GM21381 (cell line): ENCODE measurements around the gene DNAJC9.

Experiments used
- ATAC-seq: cut with Tn5 transposase; IDR thresholded peaks from one replicate; pipeline ENCODE4 v1.9.1; 2021; ENCODE audit warnings: mild to moderate bottlenecking, moderate library complexity; ENCODE audit not compliant: unreplicated experiment

DNAJC9 gene

DNA sequence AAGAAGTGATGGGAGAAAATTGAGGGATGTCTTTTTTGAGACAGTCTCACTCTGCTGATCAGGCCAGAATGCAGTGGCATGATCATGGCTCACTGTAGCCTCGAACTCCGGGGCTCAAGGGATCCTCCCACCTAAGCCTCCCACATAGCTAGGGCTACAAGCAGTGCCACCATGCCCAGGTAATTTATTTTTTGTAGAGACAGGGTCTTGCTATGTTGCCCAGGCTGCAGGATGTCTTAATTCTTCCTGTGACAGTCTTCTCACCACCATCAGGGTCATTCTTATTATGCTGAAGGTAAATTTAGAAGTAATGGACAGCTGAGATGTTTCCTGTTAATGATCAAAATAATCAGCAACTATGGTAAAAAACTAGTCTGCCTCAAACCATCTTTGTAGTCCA, 7.1 kb downstream of the DNAJC9 start:
- no peak for ATAC-seq

DNA sequence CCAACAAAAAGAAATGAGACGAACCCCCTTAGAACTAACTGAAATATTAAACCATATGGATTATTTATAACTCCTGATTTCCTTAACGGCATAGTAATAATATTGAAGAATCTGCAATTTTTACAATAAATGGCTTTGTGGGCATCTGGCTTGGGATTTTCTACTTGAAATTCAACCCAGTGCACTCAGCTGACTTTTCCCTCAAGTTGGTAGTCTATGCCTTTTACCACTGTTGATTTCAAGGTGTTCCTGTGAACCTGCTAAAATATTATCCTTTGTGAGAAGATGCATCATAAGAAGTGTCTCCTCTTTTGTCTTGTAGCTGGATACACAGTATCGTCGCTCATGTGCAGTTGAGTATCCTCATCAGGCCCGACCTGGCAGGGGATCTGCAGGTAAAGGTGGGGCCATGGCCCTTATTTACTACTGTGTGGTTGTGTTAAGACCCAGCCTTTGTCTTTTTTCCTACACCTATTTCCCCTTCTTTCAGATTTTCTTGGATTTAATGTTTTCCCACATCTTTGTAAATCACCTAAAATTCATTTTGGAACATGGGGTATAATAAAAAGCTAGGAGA, 8.0 kb downstream of the DNAJC9 start:
- no peak for ATAC-seq

DNA sequence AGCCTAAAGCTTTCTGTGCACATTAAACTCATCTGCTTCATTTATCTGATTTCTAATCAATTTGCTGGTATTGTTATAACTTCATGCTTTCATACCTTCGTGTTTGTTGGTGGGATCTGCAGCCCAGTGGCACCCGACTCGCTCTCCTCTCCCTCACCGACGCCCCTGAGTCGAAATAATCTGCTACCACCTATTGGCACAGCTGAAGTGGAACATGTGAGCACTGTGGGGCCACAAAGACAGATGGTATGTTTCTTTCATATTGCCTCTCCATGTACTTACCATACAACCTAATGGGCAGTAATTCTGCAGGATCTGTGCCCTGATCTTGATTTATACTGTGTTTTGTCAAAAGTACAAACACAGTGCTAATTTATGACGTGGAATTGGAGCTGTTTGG, 12.4 kb downstream of the DNAJC9 start:
- ATAC-seq: no peak

DNA sequence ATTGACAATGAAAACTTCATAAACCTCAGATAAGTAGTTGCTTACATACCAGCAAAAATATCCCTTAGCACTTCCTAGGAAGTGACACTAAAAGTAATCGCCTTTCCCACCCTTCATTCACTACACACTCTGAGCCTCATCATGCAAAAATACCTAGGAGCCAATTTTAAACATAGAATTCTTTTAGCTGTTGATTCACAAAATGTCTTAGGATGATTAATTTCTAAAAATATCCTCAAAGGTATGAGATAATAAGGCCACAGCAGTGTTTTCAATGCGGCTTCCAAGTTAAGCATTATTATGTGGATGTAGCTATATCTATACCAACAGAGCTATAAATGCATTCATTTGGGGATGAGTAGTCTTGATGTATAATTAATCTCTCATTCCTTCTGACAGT, 13.2 kb downstream of the DNAJC9 start:
- ATAC-seq: no peak

DNA sequence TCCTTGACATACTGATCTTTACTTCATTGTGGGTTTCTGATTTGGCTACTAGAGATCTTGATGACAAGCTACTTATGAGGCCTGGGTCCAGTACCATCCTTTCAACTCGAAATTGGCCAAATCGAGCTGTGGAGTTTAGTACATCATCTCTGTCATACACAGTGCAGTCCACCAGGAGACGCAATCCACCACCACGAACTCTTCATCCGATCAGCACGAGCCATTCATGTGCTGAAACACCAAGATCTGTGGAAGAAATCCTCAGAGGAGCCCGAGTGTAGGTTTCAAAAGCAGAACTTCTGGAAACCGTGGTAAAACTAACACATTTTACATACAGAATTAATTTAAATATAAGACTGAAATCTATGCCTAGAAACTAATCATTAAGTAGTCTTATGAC, 14.2 kb downstream of the DNAJC9 start:
- no peak for ATAC-seq

DNA sequence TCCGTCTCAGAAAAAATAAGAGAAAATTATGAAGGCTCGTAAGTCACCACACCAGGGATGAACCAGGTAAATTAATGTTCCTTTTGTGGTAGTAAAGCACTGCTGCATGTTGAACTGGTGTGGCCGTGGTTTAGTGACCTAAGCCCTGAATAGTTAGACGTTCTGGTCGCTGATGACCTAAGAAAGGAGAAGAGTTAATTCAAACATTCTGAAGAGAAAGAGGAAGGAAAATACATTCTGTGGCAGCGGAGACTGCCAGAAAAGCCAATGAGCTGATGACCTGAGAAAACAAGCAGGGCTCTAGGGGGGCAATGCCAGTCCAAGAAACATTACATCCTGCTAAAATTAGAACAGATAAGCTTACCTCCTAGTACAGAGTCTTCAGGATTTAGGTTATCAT, 17.5 kb downstream of the DNAJC9 start:
- no peak for ATAC-seq

DNA sequence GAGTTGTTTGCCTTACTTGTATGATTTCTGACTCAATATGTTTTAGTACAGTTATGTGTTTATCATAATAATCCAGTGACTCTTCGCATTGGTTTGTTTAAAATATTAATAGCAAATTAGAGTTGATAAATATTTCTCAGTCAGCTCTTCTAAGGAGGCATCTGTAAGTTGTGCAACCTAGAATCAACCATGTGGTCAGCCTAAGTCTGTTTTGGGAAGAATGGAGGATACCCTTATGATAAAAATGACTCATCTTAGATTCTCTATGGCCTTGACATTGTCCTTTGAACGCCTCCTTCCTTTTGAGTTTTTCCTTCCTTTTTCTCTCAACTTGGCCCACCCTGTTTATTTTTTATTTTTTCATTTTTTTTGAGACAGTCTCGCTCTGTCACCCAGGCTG, 18.8 kb downstream of the DNAJC9 start:
- no peak for ATAC-seq

DNA sequence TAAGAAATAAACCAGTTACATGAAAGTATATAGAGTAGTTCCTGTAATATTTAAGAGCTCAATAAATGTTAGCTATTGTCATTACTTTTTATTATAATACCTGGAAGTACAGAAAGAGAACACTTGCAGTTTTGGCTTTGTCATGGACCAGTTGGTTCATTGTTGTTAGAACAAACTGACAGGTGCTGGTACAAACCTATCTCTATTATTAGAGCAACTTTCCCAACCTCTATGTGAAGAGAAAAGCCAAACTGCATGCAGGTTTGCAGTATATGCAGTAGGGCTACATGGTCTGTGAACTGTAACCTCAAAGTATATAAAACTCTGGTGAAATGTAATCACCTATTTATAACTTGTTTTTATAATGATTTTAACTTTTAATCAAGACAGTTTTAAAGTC, 20.4 kb downstream of the DNAJC9 start:
- no peak for ATAC-seq

DNA sequence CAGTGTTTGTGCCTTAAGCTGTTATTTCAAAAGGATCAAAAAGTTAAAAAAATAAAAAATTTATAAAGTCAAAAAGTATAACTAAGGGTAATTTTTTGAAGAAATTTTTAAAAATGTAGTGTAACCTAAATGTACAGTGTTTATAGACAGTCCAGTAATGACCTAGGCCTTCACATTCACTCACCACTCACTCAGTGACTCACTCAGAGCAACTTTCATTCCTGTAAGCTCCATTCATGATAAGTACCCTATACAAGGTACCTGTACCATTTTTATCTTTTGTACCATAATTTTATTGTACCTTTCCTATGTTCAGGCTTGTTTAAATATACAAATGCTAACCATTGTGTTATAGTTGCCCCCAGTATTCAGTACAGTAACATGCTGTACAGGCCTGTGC, 21.5 kb downstream of the DNAJC9 start:
- ATAC-seq: no peak

DNA sequence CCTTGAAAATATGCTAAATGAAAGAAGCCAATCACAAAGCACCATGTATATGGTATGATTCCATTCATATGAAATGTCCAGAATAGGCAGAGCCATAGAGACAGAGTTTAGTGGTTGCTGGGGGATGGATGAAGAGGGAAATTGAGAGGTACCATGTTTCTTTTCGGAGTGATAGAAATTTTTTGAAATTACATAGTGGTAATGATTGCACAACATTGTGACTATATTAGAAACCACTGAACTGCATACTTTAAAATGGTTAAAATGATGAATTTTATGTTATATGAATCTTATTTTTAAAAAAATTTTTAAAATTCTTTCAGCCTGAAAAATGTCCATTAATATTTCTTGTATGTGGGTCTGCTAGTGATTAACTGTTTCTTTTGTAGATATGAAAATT, 26.1 kb downstream of the DNAJC9 start:
- ATAC-seq: no peak

DNA sequence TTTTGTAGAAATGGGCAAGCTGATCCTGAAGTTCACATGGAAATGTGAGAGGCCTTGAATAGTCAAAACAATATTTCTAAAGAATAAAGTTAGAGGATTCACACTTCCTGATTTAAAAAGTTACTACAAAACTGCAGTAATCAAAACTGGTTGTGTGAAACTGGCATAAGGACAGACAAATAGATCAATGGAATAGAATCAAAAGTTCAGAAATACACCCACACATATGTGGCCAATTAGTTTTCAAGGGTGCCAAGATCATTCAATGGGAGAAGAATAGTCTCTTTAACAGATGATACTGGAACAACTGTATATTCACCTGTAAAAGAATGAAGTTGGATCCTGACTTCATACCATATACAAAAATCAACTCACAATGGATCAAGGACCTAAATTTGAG, 27.7 kb downstream of the DNAJC9 start:
- ATAC-seq: no peak

DNA sequence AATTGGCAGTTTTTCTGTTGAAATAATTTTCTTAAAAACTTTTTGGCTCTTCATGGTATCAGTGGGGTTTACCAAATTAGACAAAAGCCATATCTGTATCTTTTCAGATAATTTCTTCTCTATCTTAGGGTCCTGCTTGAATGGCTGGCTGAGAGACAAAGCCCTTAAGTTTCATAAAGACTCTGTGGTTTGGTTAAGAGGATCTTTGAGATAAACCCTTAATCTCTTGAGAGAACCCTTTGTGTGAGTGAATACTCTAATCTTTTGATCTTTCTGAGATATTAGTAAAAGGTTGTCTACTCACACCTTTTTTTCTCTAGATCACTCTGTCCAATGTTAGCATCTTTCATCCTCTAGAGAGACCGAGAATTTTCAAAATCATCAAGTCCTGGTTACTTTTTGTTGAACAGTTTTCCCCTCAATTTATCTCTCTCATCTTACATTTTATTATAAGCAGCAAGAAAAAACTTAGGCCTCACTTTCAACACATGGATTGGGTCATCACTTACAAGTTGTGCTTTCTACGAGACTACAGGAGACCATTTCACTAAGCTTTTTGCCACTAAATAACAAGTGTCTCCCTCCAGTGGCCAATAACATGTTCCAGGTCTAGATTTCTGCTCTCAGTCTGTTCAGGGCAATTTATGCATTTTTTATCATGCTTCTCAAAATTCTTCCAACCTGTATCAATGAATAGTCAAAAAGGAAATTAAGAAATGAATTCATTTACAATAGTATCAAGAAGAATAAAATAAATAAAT, 28.4 kb downstream of the DNAJC9 start:
- ATAC-seq: no peak

DNA sequence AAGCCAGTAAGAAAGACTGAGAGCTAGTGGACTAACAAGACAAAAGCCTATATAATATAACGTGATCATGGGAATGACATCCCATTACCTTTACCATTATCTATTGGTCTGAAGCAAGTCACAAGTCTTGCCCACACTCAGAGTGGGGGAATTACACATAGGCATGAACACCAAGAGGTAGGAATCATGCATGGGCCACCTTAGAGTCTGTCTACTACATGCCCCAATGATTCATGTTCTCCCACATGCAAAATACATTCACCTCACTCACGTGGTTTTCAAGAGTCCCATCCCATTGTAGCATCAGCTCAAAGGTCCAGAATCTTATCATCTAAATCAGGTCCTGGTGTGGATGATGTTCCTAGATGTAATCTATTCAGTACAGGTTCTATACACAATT, 29.4 kb downstream of the DNAJC9 start:
- no peak for ATAC-seq

DNA sequence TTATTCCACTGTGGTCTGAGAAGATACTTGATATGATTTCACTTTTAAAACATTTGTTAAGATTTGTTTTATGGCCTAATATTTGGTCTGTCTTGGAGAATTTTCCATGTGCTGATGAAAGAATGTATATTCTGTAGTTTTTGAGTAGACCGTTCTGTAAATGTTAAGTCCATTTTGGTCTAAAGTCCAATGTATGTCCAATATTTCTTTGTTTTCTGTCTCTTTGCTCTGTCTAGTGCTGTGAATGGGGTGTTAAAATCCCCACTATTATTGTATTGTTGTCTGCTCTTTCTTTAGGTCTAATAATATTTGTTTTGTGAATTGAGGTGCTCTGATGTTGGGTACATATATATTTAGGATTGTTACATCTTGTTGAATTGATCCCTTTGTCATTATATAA, 31.3 kb downstream of the DNAJC9 start:
- no peak for ATAC-seq

DNA sequence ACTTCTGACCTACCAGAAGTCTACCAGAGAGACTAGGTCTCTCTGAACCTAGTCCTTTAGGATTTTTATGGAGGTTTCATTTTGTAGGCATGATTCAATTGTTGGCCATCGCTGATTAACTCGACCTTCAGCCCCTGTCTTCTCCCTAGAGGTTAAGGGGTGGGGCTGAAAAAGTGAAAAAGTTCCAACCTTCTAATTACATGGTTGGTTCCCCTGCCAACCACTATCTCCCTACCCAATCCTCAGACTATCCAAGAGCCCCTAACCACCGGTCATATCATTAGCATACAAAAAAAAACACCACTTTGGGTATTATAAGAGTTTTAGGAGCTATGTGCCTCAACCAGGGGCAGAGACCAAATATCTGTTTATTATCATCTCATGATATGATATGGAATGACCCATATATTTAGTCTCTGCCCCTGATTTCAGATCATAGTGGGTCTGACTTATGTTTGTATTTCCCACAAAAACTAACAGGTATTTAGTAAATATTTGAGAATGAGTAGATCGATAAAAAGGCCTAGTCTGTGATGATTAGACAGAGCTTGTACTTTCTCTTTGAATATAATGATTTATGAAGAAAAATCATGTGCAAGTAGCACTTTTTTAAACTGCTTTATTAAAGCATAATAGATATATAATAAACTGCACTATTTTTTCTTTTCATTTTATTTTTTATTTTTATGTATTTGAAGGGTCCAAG, 35.8 kb downstream of the DNAJC9 start:
- no peak for ATAC-seq

DNA sequence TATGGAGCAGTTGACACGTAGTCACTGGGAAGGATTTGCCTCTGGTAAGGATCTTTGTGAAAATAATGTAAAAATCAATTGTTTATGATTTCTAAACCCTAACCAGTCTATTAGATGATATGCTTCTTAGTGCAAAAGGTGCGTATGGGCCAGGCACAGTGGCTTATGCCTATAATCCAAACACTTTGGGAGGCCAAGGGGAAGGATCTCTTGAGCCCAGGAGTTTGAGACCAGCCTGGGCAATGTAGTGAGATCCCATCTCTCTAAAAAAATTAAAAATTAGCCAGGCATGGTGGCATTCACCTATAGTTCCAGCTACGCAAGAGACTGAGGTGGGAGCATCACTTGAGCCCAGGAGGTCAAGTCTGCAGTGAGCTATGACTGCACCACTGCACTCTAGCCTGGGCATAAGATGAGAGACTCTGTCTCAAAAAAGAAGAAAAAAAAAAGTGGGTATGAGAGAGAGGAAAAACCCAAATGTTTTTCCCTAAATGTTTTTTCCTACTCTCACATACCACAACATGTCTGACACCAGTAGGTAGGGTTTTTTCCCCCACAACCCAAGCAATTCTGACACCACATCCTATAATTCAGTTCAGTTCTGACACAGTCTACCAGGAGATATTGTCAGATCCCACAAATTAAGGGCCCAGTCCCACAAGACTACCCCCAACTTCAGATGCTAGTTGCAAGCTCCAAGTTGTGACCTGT, 36.5 kb downstream of the DNAJC9 start:
- no peak for ATAC-seq

DNA sequence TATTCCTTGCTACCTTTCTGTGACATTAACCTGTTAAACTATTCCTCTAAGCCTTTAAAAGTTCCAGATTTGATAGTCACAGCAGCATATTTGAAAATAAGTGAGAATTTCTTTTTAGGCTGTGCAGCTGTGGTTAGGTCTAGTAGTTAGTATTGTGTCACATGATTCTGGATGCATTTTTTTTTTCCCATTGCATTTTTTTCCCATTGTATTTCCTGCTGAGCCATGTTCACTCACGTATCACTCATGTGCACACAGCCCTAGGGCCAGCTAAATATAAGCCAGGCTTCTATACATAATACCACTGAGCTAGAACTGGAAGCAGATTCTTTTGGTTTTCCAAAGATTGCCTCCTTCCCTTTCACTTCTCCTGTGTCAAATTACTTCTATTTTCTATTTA, 37.4 kb downstream of the DNAJC9 start:
- ATAC-seq: no peak

DNA sequence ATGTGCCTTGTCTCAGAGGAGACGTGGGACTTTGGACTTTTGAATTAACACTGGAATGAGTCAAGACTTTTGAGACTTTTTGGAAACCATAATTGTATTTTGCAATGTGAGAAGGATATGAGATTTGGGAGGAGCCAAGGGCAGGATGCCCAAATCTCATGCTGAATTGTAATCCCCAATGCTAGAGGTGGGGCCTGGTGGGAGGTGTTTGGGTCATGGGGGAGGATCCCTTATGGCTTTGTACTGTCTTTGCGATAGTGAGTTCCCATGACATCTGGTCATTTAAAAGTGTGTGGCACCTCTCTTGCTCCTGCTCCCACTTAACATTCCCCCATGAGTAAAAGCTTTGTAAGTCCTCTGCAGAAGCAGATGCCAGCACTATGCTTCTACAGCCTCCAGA, 39.2 kb downstream of the DNAJC9 start:
- ATAC-seq: no peak

DNA sequence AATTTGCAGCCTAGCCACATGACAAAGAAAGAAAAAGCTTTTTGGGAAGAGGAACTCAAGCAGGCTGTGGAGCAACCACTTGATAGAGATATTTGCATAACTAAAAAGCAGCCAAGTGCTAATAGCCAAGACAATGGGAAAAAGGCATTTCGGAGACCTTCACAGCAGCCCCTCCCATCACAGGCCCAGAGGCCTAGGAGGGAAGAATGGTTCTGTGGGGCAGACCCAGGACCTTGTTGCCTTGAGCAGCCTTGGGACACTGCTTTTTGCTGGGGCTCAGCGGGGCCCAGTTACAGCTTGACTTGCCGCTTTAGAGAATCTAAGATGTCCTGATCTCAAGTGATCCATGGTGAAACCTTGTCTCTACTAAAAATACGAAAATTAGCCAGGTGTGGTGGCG, 40.7 kb downstream of the DNAJC9 start:
- ATAC-seq: no peak

DNA sequence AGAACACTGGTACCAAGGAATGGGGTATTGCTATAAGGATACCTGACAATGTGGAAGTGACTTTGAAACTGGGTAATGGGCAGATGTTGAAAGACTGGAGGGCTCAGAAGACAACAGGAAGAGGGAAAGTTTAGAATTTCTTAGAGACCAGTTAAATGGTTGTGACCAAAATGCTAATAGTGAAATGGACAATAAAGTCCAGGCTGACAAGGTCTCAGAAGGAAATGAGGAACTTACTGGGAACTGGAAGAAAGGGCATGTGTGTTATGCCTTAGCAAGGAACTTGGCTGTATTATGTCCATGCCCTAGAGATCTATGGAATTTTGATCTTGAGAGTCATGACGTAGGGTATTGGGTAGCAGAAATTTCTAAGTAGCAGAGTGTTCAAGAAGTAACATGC, 41.2 kb downstream of the DNAJC9 start:
- ATAC-seq: no peak

DNA sequence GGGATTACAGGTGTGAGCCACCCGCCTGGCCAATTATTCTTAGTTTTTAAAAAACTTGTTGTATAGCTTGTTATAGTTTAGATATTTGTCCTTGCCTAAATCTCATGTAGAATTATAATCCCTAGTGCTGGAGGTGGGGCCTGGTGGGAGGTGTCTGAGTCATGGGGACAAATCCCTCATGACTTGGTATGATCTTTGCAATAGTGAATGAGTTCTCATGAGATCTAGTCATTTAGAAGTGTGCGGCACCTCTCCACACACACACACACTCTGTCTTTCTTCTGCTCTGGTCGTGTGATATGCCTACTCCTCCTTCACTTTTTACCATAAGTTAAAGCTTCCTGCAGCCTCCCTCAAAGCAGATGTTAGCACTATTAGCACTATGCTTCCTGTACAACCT, 42.0 kb downstream of the DNAJC9 start:
- ATAC-seq: no peak
